Naive thymus-derived CD4-positive, alpha-beta T cell (primary cell): Measurements from ENCODE around the gene ALPG. TPM values are rescaled to one million over a fixed set of nuclear protein-coding genes. Genes with fewer than 3 reads are reported as not detected.
"Not testable (repeated sequence)": the region's sequence is repeated elsewhere in the genome, so short reads cannot be mapped to it uniquely, and the experiment has no call there.

Experiments used
- ATAC-seq: fragments of 150-1000 bp; cut with Tn5 transposase; 2 replicates; pipeline ENCODE4 v1.10.0; 2021; ENCODE audit warnings: mild to moderate bottlenecking, moderate library complexity
- CTCF ChIA-PET: fragments of 350-600 bp; sonication (Branson Sonifier 250); formaldehyde crosslinking; loops from one replicate; lab custom pipeline; 2021; ENCODE audit warnings: antibody characterized with exemption; lab: Charles Lee
- POLR2A ChIA-PET: fragments of 350-600 bp; sonication (Branson Sonifier 250); formaldehyde crosslinking; loops from one replicate; lab custom pipeline; 2021; ENCODE audit warnings: antibody characterized with exemption, inconsistent platforms; lab: Charles Lee
- DNase-seq, 9 donors: peaks; one replicate each; pipeline versions ENCODE4 v3.0.0 to v3.0.0-alpha.2; 2020 to 2022; ENCODE audit warnings: mixed read lengths in 1 of 9
- H3K27ac ChIP-seq: one replicate; pipeline ENCODE4 v1.7.0; 2013; ENCODE audit warnings: mild to moderate bottlenecking, low read depth, low read length, moderate library complexity
- H3K27me3 ChIP-seq, 2 donors: one replicate each; pipeline ENCODE4 v1.7.0; 2013; ENCODE audit warnings: low read length in 2 of 2, mild to moderate bottlenecking in 2 of 2, moderate library complexity in 2 of 2; ENCODE audit not compliant: control insufficient read depth in 2 of 2, insufficient read depth in 2 of 2
- H3K36me3 ChIP-seq, 3 experiments: 1 replicate in 2 of 3; 2 replicates in 1 of 3; pipeline ENCODE4 v1.7.0; 2013; ENCODE audit warnings: low read length in 3 of 3, mild to moderate bottlenecking in 3 of 3, moderate library complexity in 1 of 3; ENCODE audit not compliant: insufficient read depth in 3 of 3, control insufficient read depth in 2 of 3
- H3K4me1 ChIP-seq, 2 donors: one replicate each; pipeline ENCODE4 v1.7.0; 2013; ENCODE audit warnings: low read length in 2 of 2, mild to moderate bottlenecking in 2 of 2, moderate library complexity in 1 of 2; ENCODE audit not compliant: control insufficient read depth in 2 of 2, insufficient read depth in 2 of 2
- H3K4me3 ChIP-seq: 2 replicates; pipeline ENCODE4 v1.7.0; 2013; ENCODE audit warnings: mild to moderate bottlenecking, low read length
- H3K9me3 ChIP-seq, 3 experiments: 1 replicate in 2 of 3; 2 replicates in 1 of 3; pipeline ENCODE4 v1.7.0; 2013; ENCODE audit warnings: low read length in 3 of 3; ENCODE audit not compliant: control insufficient read depth in 2 of 3
- H3K27ac Mint-ChIP-seq, 9 donors: one replicate each; pipeline ENCODE4 v1.8.0; 2020 to 2022; ENCODE audit warnings: mixed read lengths in 9 of 9, mild to moderate bottlenecking in 8 of 9, moderate library complexity in 5 of 9, inconsistent platforms in 2 of 9
- H3K27me3 Mint-ChIP-seq, 5 donors: one replicate each; pipeline ENCODE4 v1.8.0; 2021 to 2022; ENCODE audit warnings: mixed read lengths in 5 of 5, mild to moderate bottlenecking in 1 of 5
- H3K36me3 Mint-ChIP-seq, 5 donors: one replicate each; pipeline ENCODE4 v1.8.0; 2020 to 2022; ENCODE audit warnings: mixed read lengths in 5 of 5, mild to moderate bottlenecking in 3 of 5, inconsistent platforms in 1 of 5
- H3K4me1 Mint-ChIP-seq, 7 donors: one replicate each; pipeline ENCODE4 v1.8.0; 2020 to 2022; ENCODE audit warnings: mixed read lengths in 7 of 7, mild to moderate bottlenecking in 3 of 7, inconsistent platforms in 1 of 7
- H3K4me3 Mint-ChIP-seq, 10 donors: one replicate each; pipeline ENCODE4 v1.8.0; 2020 to 2022; ENCODE audit warnings: mild to moderate bottlenecking in 10 of 10, mixed read lengths in 10 of 10, moderate library complexity in 6 of 10, inconsistent platforms in 2 of 10
- H3K9me3 Mint-ChIP-seq, 11 donors: one replicate each; pipeline ENCODE4 v1.8.0; 2020 to 2022; ENCODE audit warnings: mixed read lengths in 11 of 11, mild to moderate bottlenecking in 4 of 11, inconsistent platforms in 1 of 11, moderate library complexity in 1 of 11
- intact Hi-C, 2 donors: fragments of 100-400 bp; cut with micrococcal nuclease; formaldehyde crosslinking; loops; one replicate each; pipeline ENCODE4 v1.15.1; 2023
- polyA plus RNA-seq, 2 donors: library from polyadenylated mRNA; unstranded; fragments of 300-500 nt; fragmentation: Illumina TruSeq; gene quantifications; one replicate each; pipeline ENCODE4 v1.2.3, GENCODE V29; 2021
- total RNA-seq, 6 experiments: library from RNA in 5 of 6; stranded (reverse) in 5 of 6; gene quantifications; 1 replicate in 5 of 6; 2 replicates in 1 of 6; pipeline ENCODE4 v1.2.3 and lab custom pipeline; 2021 to 2026

The ALPG gene
- total and polyA plus RNA-seq, 7 experiments from 2014 or later: not detected

DNA sequence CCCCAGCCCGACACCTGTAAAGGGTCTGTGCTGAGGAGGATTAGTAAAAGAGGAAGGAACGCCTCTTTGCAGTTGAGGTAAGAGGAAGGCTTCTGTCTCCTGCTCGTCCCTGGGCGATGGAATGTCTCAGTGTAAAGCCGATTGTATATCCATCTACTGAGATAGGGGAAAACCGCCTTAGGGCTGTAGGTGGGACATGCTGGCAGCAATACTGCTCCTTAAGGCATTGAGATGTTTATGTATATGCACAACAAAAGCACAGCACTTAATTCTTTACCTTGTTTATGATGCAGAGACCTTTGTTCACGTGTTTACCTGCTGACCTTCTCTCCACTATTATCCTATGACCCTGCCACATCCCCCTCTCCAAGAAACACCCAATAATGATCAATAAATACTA is 16.8 kb downstream of the ALPG start:
- H3K27me3 ChIP-seq, H3K9me3 ChIP-seq, CTCF ChIA-PET, H3K36me3 ChIP-seq, DNase-seq, H3K27ac Mint-ChIP-seq, ATAC-seq, H3K4me3 ChIP-seq, intact Hi-C loops, H3K4me3 Mint-ChIP-seq, H3K36me3 Mint-ChIP-seq, H3K27ac ChIP-seq, POLR2A ChIA-PET, H3K9me3 Mint-ChIP-seq: not testable (repeated sequence)
- Mint-ChIP-seq H3K4me1 (peaks cover 0 to 15% (median 9%) of the 10 kb centered on the region in 7 donors), H3K27me3 (peaks cover 26 to 59% (median 35%) of the 10 kb centered on the region in 5 donors)
- peaks cover 0 to 10% of the 10 kb centered on the region in 2 donors for H3K4me1 ChIP-seq

GRCh38 chr2:232431705-232432590 is 25.3 kb downstream of the ALPG start:
- POLR2A ChIA-PET: no interaction called here
- Mint-ChIP-seq H3K4me1 (no peaks in the 10 kb centered on the region), H3K4me3 (no peak overlapping the region), H3K27me3 (peaks cover 0 to 4% (median 0%) of the 10 kb centered on the region in 5 donors), H3K27ac (no peak overlapping the region), H3K36me3 (no peaks in the 10 kb centered on the region), H3K9me3 (no peaks in the 10 kb centered on the region)
- Histone ChIP-seq H3K27ac (no peak overlapping the region), H3K9me3 (no peaks in the 10 kb centered on the region), H3K27me3 (no peaks in the 10 kb centered on the region), H3K36me3 (no peaks in the 10 kb centered on the region), H3K4me1 (no peaks in the 10 kb centered on the region), H3K4me3 (no peak overlapping the region)
- DNase-seq: no peak
- no peak for ATAC-seq
- CTCF ChIA-PET: interaction anchor here (0.6 kb wide), 1 partner anchor 885 kb away, joined by 3 read pairs; no protein-coding TSS in a partner anchor
- intact Hi-C loops: no loop called here

DNA sequence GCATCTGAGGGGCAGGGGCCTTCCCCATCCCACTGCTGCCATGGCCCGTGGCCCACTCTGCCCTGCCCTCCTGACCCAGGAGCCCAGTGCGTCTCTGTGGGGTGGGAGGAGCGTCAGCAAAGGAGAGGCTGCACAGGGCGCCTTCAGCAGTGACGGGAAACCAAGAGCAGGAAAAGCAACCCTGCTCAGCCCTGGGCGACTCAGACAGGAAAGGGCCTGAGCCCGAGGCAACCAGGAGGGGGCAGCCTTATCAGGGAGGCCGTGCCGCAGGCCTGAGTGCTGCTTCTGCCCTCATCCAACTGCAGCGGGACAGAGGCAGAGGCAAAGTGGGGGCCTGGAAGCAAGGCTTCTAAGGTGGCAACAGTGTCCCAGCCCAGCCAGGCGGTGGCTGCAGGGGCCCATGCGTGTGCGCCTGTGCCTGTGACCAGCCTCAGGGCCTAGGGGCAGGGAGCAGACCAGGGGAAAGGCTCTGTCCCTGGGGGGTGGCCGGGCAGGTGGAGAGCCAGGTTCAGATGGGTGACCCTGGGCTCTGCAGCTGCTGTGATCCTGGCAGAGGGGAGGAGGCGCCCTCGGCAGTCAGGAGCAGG is 26.0 kb downstream of the ALPG start:
- Mint-ChIP-seq H3K9me3 (no peaks in the 10 kb centered on the region), H3K27ac (no peak overlapping the region), H3K27me3 (peaks cover 0 to 4% (median 0%) of the 10 kb centered on the region in 5 donors), H3K36me3 (no peaks in the 10 kb centered on the region), H3K4me1 (no peaks in the 10 kb centered on the region), H3K4me3 (no peak overlapping the region)
- no peak overlapping the region for H3K4me3 ChIP-seq
- CTCF ChIA-PET: no interaction called here
- POLR2A ChIA-PET: no interaction called here
- H3K36me3 ChIP-seq: no peaks in the 10 kb centered on the region
- intact Hi-C loops: no loop called here
- no peak for DNase-seq
- H3K27ac ChIP-seq: no peak overlapping the region
- no peaks in the 10 kb centered on the region for H3K9me3 ChIP-seq
- no peak for ATAC-seq
- no peaks in the 10 kb centered on the region for H3K27me3 ChIP-seq
- H3K4me1 ChIP-seq: no peaks in the 10 kb centered on the region

DNA sequence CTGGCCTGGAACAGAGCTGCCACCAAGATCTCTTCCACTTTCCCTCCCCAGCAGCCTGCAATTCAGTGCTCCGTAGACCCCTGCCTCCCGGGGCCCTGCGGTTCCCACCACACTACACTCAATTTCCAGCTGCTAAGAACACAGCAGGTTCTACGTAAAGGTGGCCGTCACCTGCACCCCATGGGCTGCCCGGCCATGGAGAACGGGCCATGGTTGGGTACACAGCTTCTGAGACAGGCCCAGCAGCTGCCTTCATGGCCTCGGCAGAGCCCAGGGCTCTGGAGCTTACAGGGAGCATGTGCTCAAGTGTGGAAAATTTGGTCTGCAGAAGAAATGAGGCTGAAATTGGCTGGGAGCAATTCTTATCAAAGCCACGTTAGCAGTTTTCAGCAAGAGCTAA is 27.0 kb downstream of the ALPG start:
- H3K36me3 Mint-ChIP-seq, H3K9me3 Mint-ChIP-seq, DNase-seq, H3K4me1 Mint-ChIP-seq, POLR2A ChIA-PET, H3K4me1 ChIP-seq, CTCF ChIA-PET, ATAC-seq, H3K27ac ChIP-seq, H3K27ac Mint-ChIP-seq, H3K4me3 ChIP-seq, H3K9me3 ChIP-seq, H3K27me3 ChIP-seq, H3K36me3 ChIP-seq, H3K27me3 Mint-ChIP-seq, H3K4me3 Mint-ChIP-seq, intact Hi-C loops: not testable (repeated sequence)

- no peaks in the 10 kb centered on the region for H3K4me1 Mint-ChIP-seq
- no peak for ATAC-seq
- H3K27me3 Mint-ChIP-seq: peaks cover 0 to 4% (median 0%) of the 10 kb centered on the region in 5 donors
- H3K27ac Mint-ChIP-seq: no peak overlapping the region
- no peaks in the 10 kb centered on the region for H3K9me3 Mint-ChIP-seq
- no peaks in the 10 kb centered on the region for H3K9me3 ChIP-seq
- H3K36me3 ChIP-seq: no peaks in the 10 kb centered on the region
- H3K4me3 Mint-ChIP-seq: no peak overlapping the region
- H3K4me1 ChIP-seq: no peaks in the 10 kb centered on the region
- no peaks in the 10 kb centered on the region for H3K27me3 ChIP-seq
- no peak overlapping the region for H3K4me3 ChIP-seq
- CTCF ChIA-PET: interaction anchor here (0.7 kb wide), 1 partner anchor 43 kb away, joined by 3 read pairs; no protein-coding TSS in a partner anchor
- no peaks in the 10 kb centered on the region for H3K36me3 Mint-ChIP-seq
- POLR2A ChIA-PET: no interaction called here
- no peak overlapping the region for H3K27ac ChIP-seq
- no peak for DNase-seq
- intact Hi-C loops: no loop called here
Measured at GRCh38 chr2:232434091-232434490, 27.4 kb downstream of the ALPG start.

GRCh38 chr2:232434563-232435374 is 28.1 kb downstream of the ALPG start:
- Histone ChIP-seq H3K27me3 (no peaks in the 10 kb centered on the region), H3K36me3 (no peaks in the 10 kb centered on the region), H3K9me3 (no peaks in the 10 kb centered on the region), H3K4me1 (no peaks in the 10 kb centered on the region), H3K4me3 (no peak overlapping the region), H3K27ac (no peak overlapping the region)
- ATAC-seq (no peak), DNase-seq (no peak)
- Mint-ChIP-seq H3K4me3 (no peak overlapping the region), H3K27ac (no peak overlapping the region), H3K4me1 (peaks cover 0 to 1% (median 0%) of the 10 kb centered on the region in 7 donors), H3K36me3 (no peaks in the 10 kb centered on the region), H3K27me3 (peaks cover 0 to 3% (median 0%) of the 10 kb centered on the region in 5 donors), H3K9me3 (no peaks in the 10 kb centered on the region)
- intact Hi-C loops: no loop called here
- CTCF ChIA-PET: interaction anchor here (0.7 kb wide), 1 partner anchor 43 kb away, joined by 3 read pairs; no protein-coding TSS in a partner anchor
- POLR2A ChIA-PET: no interaction called here
